T-cell (primary cell): ENCODE data around the gene SNED1. TPM values are rescaled to one million over a fixed set of nuclear protein-coding genes. Genes with fewer than 3 reads are reported as not detected.

Experiments used
- ATAC-seq, 4 experiments: fragments of 200-7000 bp in 3 of 4; fragments of 150-1000 bp in 1 of 4; cut with Tn5 transposase; replicated peaks in 1 of 4; 1 replicate in 3 of 4; 2 replicates in 1 of 4; pipeline ENCODE4 v1.10.0; 2021; ENCODE audit warnings: moderate library complexity in 3 of 4, mild to moderate bottlenecking in 2 of 4, moderate number of reproducible peaks in 1 of 4
- CTCF ChIA-PET, 2 donors: fragments of 300-600 bp; sonication (Branson Sonifier 250); formaldehyde crosslinking; loops; one replicate each; lab custom pipeline; 2022; ENCODE audit warnings: antibody characterized with exemption in 2 of 2; lab: Charles Lee
- POLR2A ChIA-PET, 2 donors: fragments of 300-600 bp; sonication (Branson Sonifier 250); formaldehyde crosslinking; loops; one replicate each; lab custom pipeline; 2022; ENCODE audit warnings: antibody characterized with exemption in 2 of 2; lab: Charles Lee
- DNase-seq, 35 experiments: peaks; one replicate each; pipeline versions ENCODE4 v3.0.0 to v3.0.0-alpha.2; 2013 to 2023
- H3K27ac ChIP-seq: one replicate; pipeline ENCODE4 v1.5.1; 2013; ENCODE audit warnings: low read length
- H3K27me3 ChIP-seq, 2 experiments: replicated peaks in 1 of 2; 1 replicate in 1 of 2; 2 replicates in 1 of 2; pipeline versions ENCODE4 v1.6.1 to v1.7.0; 2013; ENCODE audit warnings: low read length in 1 of 2, mixed read lengths in 1 of 2; ENCODE audit not compliant: control insufficient read depth in 2 of 2, insufficient read depth in 2 of 2; ENCODE audit errors: extremely low read depth in 1 of 2
- H3K36me3 ChIP-seq, 2 donors: 1 replicate in 1 of 2; 2 replicates in 1 of 2; pipeline versions ENCODE4 v1.6.1 to v1.7.0; 2013; ENCODE audit warnings: low read length in 1 of 2; ENCODE audit not compliant: control insufficient read depth in 2 of 2, insufficient read depth in 1 of 2; ENCODE audit errors: extremely low read depth in 1 of 2
- H3K4me1 ChIP-seq, 2 experiments: 1 replicate in 1 of 2; 2 replicates in 1 of 2; pipeline versions ENCODE4 v1.6.1 to v1.7.0; 2013; ENCODE audit warnings: low read length in 2 of 2, mixed read lengths in 1 of 2; ENCODE audit not compliant: insufficient read depth in 2 of 2, control insufficient read depth in 1 of 2; ENCODE audit errors: extremely low read depth in 1 of 2
- H3K4me3 ChIP-seq, 2 donors: 1 replicate in 1 of 2; 2 replicates in 1 of 2; pipeline versions ENCODE4 v1.5.1 to v1.7.0; 2013; ENCODE audit warnings: mild to moderate bottlenecking in 2 of 2, low read length in 1 of 2, moderate library complexity in 1 of 2; ENCODE audit not compliant: control insufficient read depth in 1 of 2; ENCODE audit errors: extremely low read depth in 1 of 2
- H3K9me3 ChIP-seq: 2 replicates; pipeline ENCODE4 v1.7.0; 2013
- H3K27ac Mint-ChIP-seq, 2 donors: one replicate each; pipeline ENCODE4 v1.8.0; 2020 to 2021; ENCODE audit warnings: mild to moderate bottlenecking in 2 of 2, mixed read lengths in 2 of 2
- H3K27me3 Mint-ChIP-seq, 2 donors: one replicate each; pipeline ENCODE4 v1.8.0; 2021 to 2022; ENCODE audit warnings: mixed read lengths in 2 of 2
- H3K36me3 Mint-ChIP-seq: one replicate; pipeline ENCODE4 v1.8.0; 2021; ENCODE audit warnings: mixed read lengths
- H3K4me1 Mint-ChIP-seq, 3 donors: one replicate each; pipeline ENCODE4 v1.8.0; 2020 to 2022; ENCODE audit warnings: mixed read lengths in 3 of 3, mild to moderate bottlenecking in 1 of 3
- H3K4me3 Mint-ChIP-seq, 3 donors: one replicate each; pipeline ENCODE4 v1.8.0; 2020 to 2022; ENCODE audit warnings: mild to moderate bottlenecking in 3 of 3, mixed read lengths in 3 of 3, moderate library complexity in 3 of 3
- H3K9me3 Mint-ChIP-seq, 3 donors: one replicate each; pipeline ENCODE4 v1.8.0; 2020 to 2022; ENCODE audit warnings: mixed read lengths in 3 of 3
- WGBS: methylation state at CpG from one replicate; pipeline ENCODE4 v1.1.5; 2013; ENCODE audit warnings: missing lambda C conversion rate; ENCODE audit not compliant: insufficient coverage; 5-methylcytosine and 5-hydroxymethylcytosine counted together
- total RNA-seq, 35 experiments: library from RNA in 6 of 35; stranded (reverse) in 6 of 35; fragments of 120-200 nt in 1 of 35; gene quantifications; one replicate each; pipeline versions ENCODE4 v1.2.1 to v1.2.4 and lab custom pipeline; 2013 to 2026

Gene SNED1
- total RNA-seq, 5 donors from 2014 or later (not counting 1 experiment from before 2014, with no cell fraction given) = 37.7 to 82.5 (median 69.4) TPM

DNA sequence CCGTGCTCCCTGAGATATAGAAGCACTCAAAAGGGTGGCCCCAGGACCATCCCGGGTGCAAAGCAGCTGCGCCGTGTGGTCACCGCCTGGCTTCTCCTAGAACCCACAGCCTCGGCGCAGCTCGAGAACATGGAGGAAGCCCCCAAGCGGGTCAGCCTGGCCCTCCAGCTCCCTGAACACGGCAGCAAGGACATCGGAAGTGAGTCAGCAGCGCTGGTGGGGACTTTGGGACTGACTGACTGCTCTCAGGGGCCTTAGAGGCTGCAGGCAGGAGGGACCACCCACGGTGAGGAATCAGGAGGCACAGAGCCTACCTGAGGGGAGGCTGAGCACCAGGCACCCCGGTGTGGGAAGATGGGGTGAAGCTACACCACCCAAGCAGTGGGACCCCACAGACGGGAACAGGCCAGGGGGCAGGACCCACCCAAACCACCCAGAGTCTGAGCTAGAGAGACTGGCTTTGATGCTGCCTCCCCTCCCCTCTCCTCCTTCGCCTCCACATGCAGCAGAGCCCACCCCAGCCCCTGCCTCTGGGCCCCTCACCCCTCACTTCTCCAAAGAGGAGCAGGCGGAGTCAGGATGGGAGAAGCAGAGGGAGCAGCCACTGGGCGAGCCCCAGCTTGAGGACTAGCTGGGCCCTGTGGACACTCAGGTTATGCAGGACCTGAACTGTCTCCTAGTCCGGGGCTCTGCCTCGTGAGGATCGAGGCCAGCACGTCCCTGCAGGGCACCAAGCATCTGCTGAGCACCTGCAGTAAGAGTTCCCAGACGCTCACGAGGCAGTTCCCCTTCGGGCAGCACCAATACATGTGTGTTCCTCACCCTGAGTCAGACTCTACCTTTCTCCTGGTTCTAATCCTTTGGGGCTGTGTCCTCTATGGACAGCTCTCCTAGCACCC lies 75.0 kb downstream of the SNED1 start:
- H3K4me1 Mint-ChIP-seq = peaks cover 9 to 11% (median 10%) of the 10 kb centered on the region in 3 donors
- DNase-seq (peak in 2 of 35 experiments; percentile 13 to 20), ATAC-seq (no peak)
- no peaks in the 10 kb centered on the region for H3K27me3 Mint-ChIP-seq
- no peak overlapping the region for H3K4me3 Mint-ChIP-seq
- CTCF ChIA-PET = interaction anchor here in 1 of 2 donors (0.7 kb wide), 1 partner anchor 61 kb away, joined by 3 read pairs; no protein-coding TSS in a partner anchor
- no peaks in the 10 kb centered on the region for H3K9me3 ChIP-seq
- POLR2A ChIA-PET = no interaction called here
- H3K27ac ChIP-seq = no peak overlapping the region
- H3K4me1 ChIP-seq = peaks cover 0 to under 1% of the 10 kb centered on the region in 2 experiments
- no peak overlapping the region for H3K4me3 ChIP-seq
- H3K36me3 ChIP-seq = peaks cover 0 to 12% of the 10 kb centered on the region in 2 donors
- no peaks in the 10 kb centered on the region for H3K9me3 Mint-ChIP-seq
- H3K27me3 ChIP-seq = peaks cover 0 to 6% of the 10 kb centered on the region in 2 experiments
- WGBS = 87% methylated on average over 20 of the region's 25 CpGs
- H3K36me3 Mint-ChIP-seq = peaks cover 19% of the 10 kb centered on the region
- H3K27ac Mint-ChIP-seq = no peak overlapping the region

DNA sequence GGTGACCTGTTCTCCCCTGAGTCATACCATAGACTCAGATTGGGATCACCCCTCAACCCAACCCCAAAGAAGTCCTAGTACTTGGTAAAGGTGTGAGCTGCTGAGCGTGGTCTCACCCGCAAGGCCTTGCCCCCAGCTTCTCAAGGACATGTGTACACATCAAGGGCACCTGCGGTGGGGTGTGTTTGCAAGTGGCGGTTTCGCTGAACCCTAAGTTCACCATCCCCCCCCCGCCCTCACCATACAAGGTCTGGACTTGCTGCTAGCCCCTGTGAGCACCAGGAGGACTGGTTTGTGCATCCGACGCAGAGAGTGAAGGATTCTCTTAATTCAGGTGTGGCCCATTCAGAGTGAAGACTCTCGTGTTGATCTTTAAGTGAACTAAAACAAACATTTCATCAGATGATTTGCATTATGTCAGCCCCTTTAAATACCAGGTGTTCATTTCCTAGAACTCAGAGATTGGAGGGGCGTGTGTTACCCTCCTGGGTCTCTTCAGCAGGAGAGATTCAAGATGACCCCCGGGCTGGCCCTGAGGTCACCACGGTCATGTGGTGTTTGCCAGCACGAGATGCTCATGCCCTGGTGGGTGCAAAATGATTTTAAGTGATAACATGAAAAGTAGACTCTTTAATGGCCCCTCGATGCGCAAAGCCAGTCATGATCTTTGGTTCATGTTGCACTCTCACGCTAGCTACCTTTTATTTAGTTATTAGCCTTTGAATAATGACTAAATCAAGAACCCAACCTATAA lies 75.8 kb downstream of the SNED1 start:
- CTCF ChIA-PET = interaction anchor here in 1 of 2 donors (0.7 kb wide), 1 partner anchor 62 kb away, joined by 3 read pairs; no protein-coding TSS in a partner anchor
- Histone ChIP-seq H3K4me1 (peaks cover 0 to 4% of the 10 kb centered on the region in 2 experiments), H3K9me3 (no peaks in the 10 kb centered on the region), H3K27ac (no peak overlapping the region), H3K4me3 (no peak overlapping the region), H3K36me3 (peaks cover 0 to 12% of the 10 kb centered on the region in 2 donors), H3K27me3 (peaks cover 0 to 5% of the 10 kb centered on the region in 2 experiments)
- WGBS = 100% methylated on average over 4 of the region's 16 CpGs
- no peak for DNase-seq
- POLR2A ChIA-PET = no interaction called here
- Mint-ChIP-seq H3K4me1 (peaks cover 11 to 14% (median 11%) of the 10 kb centered on the region in 3 donors), H3K27me3 (no peaks in the 10 kb centered on the region), H3K36me3 (peaks cover 19% of the 10 kb centered on the region), H3K4me3 (no peak overlapping the region), H3K9me3 (no peaks in the 10 kb centered on the region), H3K27ac (no peak overlapping the region)
- ATAC-seq = no peak

GRCh38 chr2:241074901-241075540 lies 76.6 kb downstream of the SNED1 start:
- 97% methylated on average over 8 of the region's 16 CpGs for WGBS
- H3K27ac Mint-ChIP-seq = no peak overlapping the region
- no peaks in the 10 kb centered on the region for H3K27me3 Mint-ChIP-seq
- peaks cover 0 to 4% of the 10 kb centered on the region in 2 experiments for H3K4me1 ChIP-seq
- no peaks in the 10 kb centered on the region for H3K9me3 Mint-ChIP-seq
- peaks cover 0 to 12% of the 10 kb centered on the region in 2 donors for H3K36me3 ChIP-seq
- no peak for ATAC-seq
- ChIA-PET POLR2A (no interaction called here), CTCF (no interaction called here)
- H3K27me3 ChIP-seq = no peaks in the 10 kb centered on the region
- H3K4me3 Mint-ChIP-seq = no peak overlapping the region
- no peak overlapping the region for H3K4me3 ChIP-seq
- DNase-seq = no peak
- H3K9me3 ChIP-seq = no peaks in the 10 kb centered on the region
- peaks cover 11 to 14% (median 12%) of the 10 kb centered on the region in 3 donors for H3K4me1 Mint-ChIP-seq
- H3K27ac ChIP-seq = no peak overlapping the region
- H3K36me3 Mint-ChIP-seq = peaks cover 19% of the 10 kb centered on the region

DNA sequence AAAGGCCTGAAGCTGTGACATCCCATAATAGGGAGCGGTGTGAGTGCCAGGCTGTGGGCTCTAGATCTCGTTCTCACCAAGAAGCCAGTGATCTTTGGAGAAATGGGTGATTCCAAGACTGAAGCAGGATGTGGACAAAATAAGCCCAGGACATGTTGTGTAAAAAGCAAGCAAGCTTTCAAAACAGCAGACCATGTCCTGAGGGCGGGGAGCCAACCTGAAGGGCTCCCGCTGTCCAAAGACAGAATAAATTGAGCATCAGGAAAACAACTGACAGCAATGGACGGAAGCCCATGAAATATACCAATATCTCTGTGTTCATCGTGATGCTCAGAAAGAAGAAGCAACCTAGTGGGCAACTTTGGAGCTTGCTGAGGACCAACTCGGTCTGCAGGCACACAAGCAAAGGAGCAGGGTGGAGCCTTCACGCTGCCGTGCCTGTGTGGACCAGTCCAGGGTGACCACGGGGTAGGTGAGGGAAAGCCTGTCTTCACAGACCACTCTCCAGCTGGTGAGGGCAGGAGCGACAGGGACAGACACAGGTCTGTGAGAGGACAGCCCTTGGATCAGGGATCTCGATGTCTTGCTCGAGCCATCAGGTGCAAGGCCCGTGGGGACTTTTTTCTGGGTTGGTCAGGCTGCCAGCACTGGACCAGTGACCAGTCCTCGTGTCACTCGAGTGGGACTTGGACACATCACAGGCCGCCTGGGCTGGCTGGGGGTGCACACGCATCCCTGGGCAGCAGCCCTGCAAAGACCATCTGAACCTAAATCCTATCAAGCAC lies 82.2 kb downstream of the SNED1 start:
- no peak for ATAC-seq
- peak overlapping the region; percentile 49 to 69 for H3K27ac Mint-ChIP-seq
- H3K4me3 ChIP-seq = no peak overlapping the region
- no peaks in the 10 kb centered on the region for H3K9me3 ChIP-seq
- H3K36me3 Mint-ChIP-seq = peaks cover 21% of the 10 kb centered on the region
- peaks cover 0 to 14% of the 10 kb centered on the region in 2 experiments for H3K4me1 ChIP-seq
- no peak overlapping the region for H3K4me3 Mint-ChIP-seq
- WGBS = 92% methylated on average over 16 of the region's 18 CpGs
- no peak overlapping the region for H3K27ac ChIP-seq
- H3K27me3 Mint-ChIP-seq = no peaks in the 10 kb centered on the region
- ChIA-PET CTCF (interaction anchor here in 1 of 2 donors (0.6 kb wide), 1 partner anchor 798 kb away, joined by 4 read pairs; no protein-coding TSS in a partner anchor), POLR2A (no interaction called here)
- no peak for DNase-seq
- peaks cover 11 to 33% (median 25%) of the 10 kb centered on the region in 3 donors for H3K4me1 Mint-ChIP-seq
- peaks cover 0 to 3% of the 10 kb centered on the region in 2 donors for H3K36me3 ChIP-seq
- H3K27me3 ChIP-seq = no peaks in the 10 kb centered on the region
- peaks cover 3 to 6% (median 6%) of the 10 kb centered on the region in 3 donors for H3K9me3 Mint-ChIP-seq

DNA sequence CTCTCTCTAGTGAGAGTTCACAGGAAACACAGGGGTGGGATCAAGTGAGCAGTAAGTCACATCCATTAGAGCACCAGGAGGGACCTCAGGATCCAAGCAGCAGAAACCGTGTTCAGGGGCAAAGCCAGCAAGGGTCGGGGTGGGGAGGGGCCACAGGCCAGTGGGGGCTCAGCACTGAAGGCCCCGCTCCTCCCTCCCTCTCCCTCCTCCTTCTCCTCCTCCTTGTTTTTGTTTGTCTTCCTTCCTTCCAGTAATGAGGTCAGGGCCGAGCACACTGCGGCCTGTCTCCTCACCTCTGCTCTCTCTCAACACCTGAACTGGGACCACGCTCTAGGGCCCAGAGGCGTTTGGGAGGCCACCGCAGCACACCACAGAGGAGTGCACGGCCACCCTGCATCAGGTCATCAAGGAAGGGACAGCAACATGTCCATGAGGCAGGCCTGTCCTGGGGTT lies 82.8 kb downstream of the SNED1 start:
- Mint-ChIP-seq H3K4me3 (no peak overlapping the region), H3K9me3 (peaks cover 3 to 6% (median 6%) of the 10 kb centered on the region in 3 donors), H3K4me1 (peaks cover 11 to 32% (median 25%) of the 10 kb centered on the region in 3 donors), H3K27ac (peak overlapping the region; percentile 69 to 70), H3K27me3 (no peaks in the 10 kb centered on the region), H3K36me3 (peaks cover 21% of the 10 kb centered on the region)
- H3K36me3 ChIP-seq = peaks cover 0 to 3% of the 10 kb centered on the region in 2 donors
- no peak overlapping the region for H3K27ac ChIP-seq
- DNase-seq (no peak), ATAC-seq (peak in 1 of 4 experiments; percentile 20)
- no peaks in the 10 kb centered on the region for H3K27me3 ChIP-seq
- no peak overlapping the region for H3K4me3 ChIP-seq
- H3K4me1 ChIP-seq = peaks cover 0 to 14% of the 10 kb centered on the region in 2 experiments
- ChIA-PET CTCF (interaction anchor here in 1 of 2 donors (0.6 kb wide), 1 partner anchor 797 kb away, joined by 4 read pairs; no protein-coding TSS in a partner anchor), POLR2A (no interaction called here)
- H3K9me3 ChIP-seq = no peaks in the 10 kb centered on the region
- WGBS = 76% methylated on average over 8 of the region's 9 CpGs
